IMR-90 (cell line): Measurements from ENCODE around the gene COPS4. TPM values are rescaled to one million over a fixed set of nuclear protein-coding genes. Genes with fewer than 3 reads are reported as not detected.
"Not testable (repeated sequence)": the region's sequence is repeated elsewhere in the genome, so short reads cannot be mapped to it uniquely, and the experiment has no call there.

Experiments used
- ATAC-seq: fragments of 200-7000 bp; cut with Tn5 transposase; 2 replicates; pipeline ENCODE4 v1.9.1; 2020; ENCODE audit warnings: low read depth, mild to moderate bottlenecking, moderate library complexity
- BruUV-seq: library from RNA; stranded (reverse); fragments of 400-500 nt; replicated peaks from 2 replicates; lab custom pipeline; 2021; lab: Mats Ljungman, UMichigan
- CTCF ChIA-PET: fragments of 300-600 bp; formaldehyde crosslinking; extraction: SDS; loops from one replicate; lab custom pipeline; 2021; ENCODE audit warnings: antibody characterized with exemption; lab: Yijun Ruan, JAX
- POLR2A ChIA-PET: fragments of 300-600 bp; sonication (Branson Sonifier 250); formaldehyde crosslinking; loops from one replicate; lab custom pipeline; 2022; ENCODE audit warnings: antibody characterized with exemption; ENCODE audit not compliant: unreplicated experiment; lab: Charles Lee
- DNase-seq: peaks from one replicate; pipeline ENCODE4 v3.0.0; 2013
- H2AFZ ChIP-seq: replicated peaks from 2 replicates; pipeline ENCODE3; 2013; ENCODE audit warnings: low read length, mild to moderate bottlenecking; ENCODE audit not compliant: poor library complexity
- H2AK5ac ChIP-seq: 2 replicates; pipeline ENCODE4 v1.6.1; 2013; ENCODE audit warnings: low read depth, low read length, inconsistent platforms
- H2AK9ac ChIP-seq: replicated peaks from 2 replicates; pipeline ENCODE3; 2013; ENCODE audit warnings: mild to moderate bottlenecking, low read depth, low read length, moderate library complexity; ENCODE audit not compliant: poor library complexity
- H2BK120ac ChIP-seq: 2 replicates; pipeline ENCODE4 v1.6.1; 2013; ENCODE audit warnings: low read depth, low read length, inconsistent platforms
- H2BK15ac ChIP-seq: 3 replicates; pipeline ENCODE4 v1.6.1; 2013; ENCODE audit warnings: low read depth, low read length, inconsistent platforms
- H2BK20ac ChIP-seq: 2 replicates; pipeline ENCODE4 v1.6.1; 2013; ENCODE audit warnings: low read depth, mild to moderate bottlenecking, inconsistent platforms, low read length, moderate library complexity
- H2BK5ac ChIP-seq: 2 replicates; pipeline ENCODE4 v1.6.1; 2013; ENCODE audit warnings: mild to moderate bottlenecking, low read depth, low read length, inconsistent platforms; ENCODE audit not compliant: poor library complexity, severe bottlenecking
- H3K14ac ChIP-seq: replicated peaks from 2 replicates; pipeline ENCODE4 v1.6.1; 2013; ENCODE audit warnings: low read depth, low read length, inconsistent platforms
- H3K18ac ChIP-seq: 2 replicates; pipeline ENCODE4 v1.6.1; 2013; ENCODE audit warnings: low read depth, low read length, control low read depth
- H3K23ac ChIP-seq: 2 replicates; pipeline ENCODE4 v1.6.1; 2013; ENCODE audit warnings: low read depth, low read length, inconsistent platforms
- H3K27ac ChIP-seq: 2 replicates; pipeline ENCODE4 v1.5.1; 2013; ENCODE audit warnings: mild to moderate bottlenecking, control low read depth, low read length; ENCODE audit not compliant: insufficient read depth
- H3K27me3 ChIP-seq: 2 replicates; pipeline ENCODE4 v1.6.1; 2013; ENCODE audit warnings: low read length; ENCODE audit not compliant: control insufficient read depth, insufficient read depth
- H3K36me3 ChIP-seq: 2 replicates; pipeline ENCODE4 v1.6.1; 2013; ENCODE audit warnings: low read length, mixed read lengths; ENCODE audit not compliant: control insufficient read depth, insufficient read depth
- H3K4ac ChIP-seq: 2 replicates; pipeline ENCODE4 v1.6.1; 2013; ENCODE audit warnings: low read depth, low read length, inconsistent platforms
- H3K4me1 ChIP-seq: 2 replicates; pipeline ENCODE4 v1.6.1; 2013; ENCODE audit warnings: low read length, mixed read lengths; ENCODE audit not compliant: control insufficient read depth, insufficient read depth
- H3K4me2 ChIP-seq: 2 replicates; pipeline ENCODE4 v1.6.1; 2013; ENCODE audit warnings: low read depth, mild to moderate bottlenecking, control low read depth, low read length, moderate library complexity
- H3K4me3 ChIP-seq: 2 replicates; pipeline ENCODE4 v1.5.1; 2013; ENCODE audit warnings: low read depth, mild to moderate bottlenecking, control low read depth, low read length, moderate library complexity; ENCODE audit not compliant: insufficient read depth
- H3K56ac ChIP-seq: 2 replicates; pipeline ENCODE4 v1.6.1; 2013; ENCODE audit warnings: low read length, inconsistent platforms; ENCODE audit not compliant: insufficient read depth; ENCODE audit errors: extremely low read depth
- H3K79me1 ChIP-seq, 2 experiments: 2 replicates each; pipeline ENCODE4 v1.6.1; 2013; ENCODE audit warnings: low read length in 2 of 2, inconsistent platforms in 1 of 2, low read depth in 1 of 2
- H3K9ac ChIP-seq: 2 replicates; pipeline ENCODE4 v1.6.1; 2013; ENCODE audit warnings: low read depth, low read length, control low read depth
- H3K9me1 ChIP-seq: 2 replicates; pipeline ENCODE4 v1.6.1; 2013; ENCODE audit warnings: low read length, inconsistent platforms; ENCODE audit not compliant: insufficient read depth
- H3K9me3 ChIP-seq: 2 replicates; pipeline ENCODE4 v1.6.1; 2013; ENCODE audit warnings: low read length; ENCODE audit not compliant: control insufficient read depth, insufficient read depth
- H4K20me1 ChIP-seq: 2 replicates; pipeline ENCODE4 v1.6.1; 2013; ENCODE audit warnings: low read length, inconsistent platforms; ENCODE audit not compliant: insufficient read depth
- H4K5ac ChIP-seq: 2 replicates; pipeline ENCODE4 v1.6.1; 2013; ENCODE audit warnings: mild to moderate bottlenecking, low read depth, low read length, control low read depth
- H4K8ac ChIP-seq, 2 experiments: 2 replicates each; pipeline ENCODE4 v1.6.1; 2013; ENCODE audit warnings: low read depth in 2 of 2, low read length in 2 of 2, control low read depth in 1 of 2, inconsistent platforms in 1 of 2
- H4K91ac ChIP-seq: 2 replicates; pipeline ENCODE4 v1.6.1; 2013; ENCODE audit warnings: low read depth, low read length, inconsistent platforms; ENCODE audit not compliant: insufficient read depth
- CEBPB ChIP-seq: IDR thresholded peaks from 2 replicates; pipeline ENCODE4 v1.6.1; 2012; ENCODE audit warnings: low read depth, low read length, improper control_type of control experiment
- WGBS, 2 experiments: methylation state at CpG; one replicate each; pipeline versions ENCODE4 v1.1.5 to v1.1.7; 2013; ENCODE audit warnings: missing lambda C conversion rate in 2 of 2; ENCODE audit not compliant: insufficient read length in 1 of 2; ENCODE audit errors: extremely low coverage in 2 of 2; 5-methylcytosine and 5-hydroxymethylcytosine counted together
- dilution Hi-C: fragments of 300-500 bp; cut with HindIII; formaldehyde crosslinking; loops from one replicate; pipeline ENCODE4 v1.14.3; 2018; ENCODE audit warnings: low sequenced_read_pairs; ENCODE audit not compliant: unreplicated experiment
- in situ Hi-C: fragments of 300-500 bp; cut with MboI; formaldehyde crosslinking; loops from 3 replicates; pipeline ENCODE4 v1.14.3; 2019; ENCODE audit warnings: low sequenced_read_pairs, inconsistent platforms, mixed read lengths
- intact Hi-C: fragments of 100-400 bp; cut with micrococcal nuclease; formaldehyde crosslinking; loops from 2 replicates; pipeline ENCODE4 v1.10.0; 2022
- polyA plus RNA-seq, 3 experiments: library from polyadenylated mRNA; depleted of rRNA; stranded (reverse); fragments of >200 nt; gene quantifications; 2 replicates each; pipeline ENCODE4 v1.2.3, GENCODE V29; 2012; ENCODE audit warnings: low replicate concordance in 1 of 3
- total RNA-seq: library from RNA; depleted of rRNA; stranded (reverse); fragments of >200 nt; gene quantifications from 2 replicates; pipeline ENCODE4 v1.2.3, GENCODE V29; 2012

Gene COPS4
- total and polyA plus RNA-seq, 2 of the 4 experiments (the other 2 are of a cell fraction): 40.1 to 115 TPM

DNA sequence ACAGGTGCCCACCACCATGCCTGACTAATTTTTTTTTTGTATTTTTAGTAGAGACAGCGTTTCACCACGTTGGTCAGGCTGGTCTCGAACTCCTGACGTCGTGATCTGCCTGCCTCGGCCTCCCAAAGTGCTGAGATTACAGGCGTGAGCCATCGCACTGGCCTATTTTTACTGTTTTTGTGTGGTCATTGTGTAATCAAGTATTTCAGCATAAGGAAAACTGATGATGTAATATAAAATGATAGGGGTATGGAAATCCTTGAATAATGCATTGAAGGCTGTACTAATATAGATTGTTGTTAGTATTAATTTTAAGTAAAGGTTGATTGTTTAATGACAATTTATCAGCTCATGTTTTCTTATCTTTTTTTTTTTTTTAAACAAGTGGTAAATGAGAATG, 13.8 kb downstream of the COPS4 start:
- DNase-seq, H2BK5ac ChIP-seq, H3K9ac ChIP-seq, intact Hi-C loops, ATAC-seq, H3K27me3 ChIP-seq, H2AK9ac ChIP-seq, H3K14ac ChIP-seq, BruUV-seq, H4K91ac ChIP-seq, H3K18ac ChIP-seq, H2AFZ ChIP-seq, H3K9me1 ChIP-seq, H2AK5ac ChIP-seq, H3K23ac ChIP-seq, H3K56ac ChIP-seq, H4K8ac ChIP-seq, H3K4ac ChIP-seq, POLR2A ChIA-PET, H3K4me3 ChIP-seq, H2BK20ac ChIP-seq, H4K5ac ChIP-seq, H3K9me3 ChIP-seq, H4K20me1 ChIP-seq, H2BK120ac ChIP-seq, H3K4me1 ChIP-seq, dilution Hi-C loops, H2BK15ac ChIP-seq, H3K27ac ChIP-seq, H3K4me2 ChIP-seq: not testable (repeated sequence)
- CTCF ChIA-PET: interaction anchor here (1.1 kb wide), 1 partner anchor 212 kb away, joined by 3 read pairs; no protein-coding TSS in a partner anchor
- in situ Hi-C loops: loop anchor here (25.0 kb wide), 1 partner anchor 611 kb away; the partner anchor contains the start of genes ENOPH1 and HNRNPDL
- H3K79me1 ChIP-seq: peaks cover 11 to 12% of the 10 kb centered on the region in 2 experiments
- peaks cover 14% of the 10 kb centered on the region for H3K36me3 ChIP-seq
- 100% methylated on average over 3 of the region's 8 CpGs; no CpG with 5 or more reads in 1 of the 2 experiments for WGBS, 2 experiments
- peak; percentile 51; the same call in 1 of the 2 replicates for TF ChIP-seq CEBPB
